Natural killer cell (primary cell): ENCODE data around the gene STX2. TPM values are rescaled to one million over a fixed set of nuclear protein-coding genes. Genes with fewer than 3 reads are reported as not detected.

ENCODE experiments used
- ATAC-seq, 3 donors: fragments of 150-1000 bp in 2 of 3; fragments of 200-7000 bp in 1 of 3; cut with Tn5 transposase; 1 replicate in 1 of 3; 2 replicates in 2 of 3; pipeline ENCODE4 v1.10.0; 2021; ENCODE audit warnings: mild to moderate bottlenecking in 2 of 3, moderate library complexity in 2 of 3
- DNase-seq, 2 donors: peaks; one replicate each; pipeline versions ENCODE4 v3.0.0 to v3.0.0-alpha.2; 2013 to 2021; ENCODE audit warnings: mixed read lengths in 1 of 2
- H3K27ac ChIP-seq: one replicate; pipeline ENCODE4 v1.5.1; 2013; ENCODE audit warnings: mild to moderate bottlenecking, low read length
- H3K27me3 ChIP-seq: one replicate; pipeline ENCODE4 v1.6.1; 2013; ENCODE audit warnings: low read length; ENCODE audit not compliant: control insufficient read depth, insufficient read depth
- H3K36me3 ChIP-seq: one replicate; pipeline ENCODE4 v1.6.1; 2013; ENCODE audit warnings: low read length; ENCODE audit not compliant: control insufficient read depth, insufficient read depth
- H3K4me1 ChIP-seq: one replicate; pipeline ENCODE4 v1.6.1; 2013; ENCODE audit warnings: low read length; ENCODE audit not compliant: control insufficient read depth, insufficient read depth
- H3K4me3 ChIP-seq: one replicate; pipeline ENCODE4 v1.5.1; 2013; ENCODE audit warnings: low read length
- H3K9me3 ChIP-seq: one replicate; pipeline ENCODE4 v1.6.1; 2013; ENCODE audit warnings: low read length; ENCODE audit not compliant: control insufficient read depth, insufficient read depth
- H3K27ac Mint-ChIP-seq, 2 donors: one replicate each; pipeline ENCODE4 v1.8.0; 2022; ENCODE audit warnings: mild to moderate bottlenecking in 2 of 2, mixed read lengths in 2 of 2, moderate library complexity in 1 of 2
- H3K27me3 Mint-ChIP-seq, 2 donors: one replicate each; pipeline ENCODE4 v1.8.0; 2022; ENCODE audit warnings: low read depth in 2 of 2, mixed read lengths in 2 of 2
- H3K36me3 Mint-ChIP-seq: one replicate; pipeline ENCODE4 v1.8.0; 2022; ENCODE audit warnings: mixed read lengths
- H3K4me1 Mint-ChIP-seq, 2 donors: one replicate each; pipeline ENCODE4 v1.8.0; 2022; ENCODE audit warnings: mixed read lengths in 2 of 2
- H3K4me3 Mint-ChIP-seq: one replicate; pipeline ENCODE4 v1.8.0; 2022; ENCODE audit warnings: mild to moderate bottlenecking, moderate library complexity, mixed read lengths
- H3K9me3 Mint-ChIP-seq, 2 donors: one replicate each; pipeline ENCODE4 v1.8.0; 2022; ENCODE audit warnings: mixed read lengths in 2 of 2
- CTCF ChIP-seq: fragments of 200-600 bp; IDR thresholded peaks from one replicate; pipeline ENCODE4 v1.8.0; 2022; ENCODE audit warnings: antibody characterized with exemption
- WGBS: methylation state at CpG from one replicate; pipeline ENCODE4 v1.1.7; 2013; ENCODE audit warnings: missing lambda C conversion rate; ENCODE audit not compliant: insufficient coverage; 5-methylcytosine and 5-hydroxymethylcytosine counted together
- intact Hi-C: fragments of 100-400 bp; cut with micrococcal nuclease; formaldehyde crosslinking; loops from one replicate; pipeline ENCODE4 v1.14.2; 2022
- total RNA-seq, 4 donors: library from RNA; stranded (reverse); fragments of 120-200 nt in 1 of 4; gene quantifications; one replicate each; pipeline versions ENCODE4 v1.2.3 to v1.2.4, GENCODE V29; 2013 to 2022

The STX2 gene
- total RNA-seq, 3 donors from 2014 or later (not counting 1 experiment from before 2014, with no cell fraction given) = 7.9 to 14.4 (median 14.1) TPM

- no peak for TF ChIP-seq CTCF
- H3K4me3 ChIP-seq = no peak overlapping the region
- H3K36me3 Mint-ChIP-seq = no peaks in the 10 kb centered on the region
- WGBS = 89% methylated on average over 3 of the region's 4 CpGs
- peaks cover 4% of the 10 kb centered on the region for H3K4me1 ChIP-seq
- no peaks in the 10 kb centered on the region for H3K36me3 ChIP-seq
- DNase-seq (no peak), ATAC-seq (no peak)
- H3K4me1 Mint-ChIP-seq = peaks cover 6% of the 10 kb centered on the region in 2 donors
- H3K4me3 Mint-ChIP-seq = no peak overlapping the region
- H3K27me3 Mint-ChIP-seq = peaks cover 10 to 25% of the 10 kb centered on the region in 2 donors
- H3K9me3 ChIP-seq = no peaks in the 10 kb centered on the region
- H3K27ac Mint-ChIP-seq = no peak overlapping the region
- H3K9me3 Mint-ChIP-seq = peaks cover 0 to 4% of the 10 kb centered on the region in 2 donors
- intact Hi-C loops = no loop called here
- no peaks in the 10 kb centered on the region for H3K27me3 ChIP-seq
- H3K27ac ChIP-seq = no peak overlapping the region
These were observed 93.1 kb downstream of the STX2 start for GRCh38 chr12:130745921-130746320.

GRCh38 chr12:130744274-130744673 lies 94.8 kb downstream of the STX2 start:
- no peaks in the 10 kb centered on the region for H3K36me3 ChIP-seq
- H3K4me3 ChIP-seq = no peak overlapping the region
- H3K9me3 ChIP-seq = no peaks in the 10 kb centered on the region
- Mint-ChIP-seq H3K27ac (no peak overlapping the region), H3K4me3 (no peak overlapping the region), H3K27me3 (peaks cover 12 to 32% of the 10 kb centered on the region in 2 donors), H3K4me1 (peaks cover 6% of the 10 kb centered on the region in 2 donors), H3K9me3 (peaks cover 0 to 4% of the 10 kb centered on the region in 2 donors), H3K36me3 (no peaks in the 10 kb centered on the region)
- H3K4me1 ChIP-seq = peaks cover 4% of the 10 kb centered on the region
- 91% methylated on average over 5 of the region's 5 CpGs for WGBS
- no peak for TF ChIP-seq CTCF
- ATAC-seq (no peak), DNase-seq (no peak)
- H3K27ac ChIP-seq = no peak overlapping the region
- no peaks in the 10 kb centered on the region for H3K27me3 ChIP-seq
- intact Hi-C loops = loop anchor here (5.0 kb wide), 1 partner anchor 697 kb away; no protein-coding TSS in a partner anchor

GRCh38 chr12:130743606-130744005 lies 95.4 kb downstream of the STX2 start:
- WGBS = 83% methylated on average over 4 of the region's 5 CpGs
- Histone ChIP-seq H3K9me3 (peaks cover 2% of the 10 kb centered on the region), H3K4me3 (no peak overlapping the region), H3K36me3 (no peaks in the 10 kb centered on the region), H3K4me1 (peaks cover 4% of the 10 kb centered on the region), H3K27ac (no peak overlapping the region), H3K27me3 (no peaks in the 10 kb centered on the region)
- H3K27ac Mint-ChIP-seq = no peak overlapping the region
- intact Hi-C loops = loop anchor here (5.0 kb wide), 1 partner anchor 696 kb away; no protein-coding TSS in a partner anchor
- H3K4me1 Mint-ChIP-seq = peaks cover 6% of the 10 kb centered on the region in 2 donors
- H3K4me3 Mint-ChIP-seq = no peak overlapping the region
- ATAC-seq (no peak), DNase-seq (no peak)
- no peaks in the 10 kb centered on the region for H3K36me3 Mint-ChIP-seq
- no peak for TF ChIP-seq CTCF
- H3K27me3 Mint-ChIP-seq = peaks cover 12 to 32% of the 10 kb centered on the region in 2 donors
- H3K9me3 Mint-ChIP-seq = peaks cover 0 to 4% of the 10 kb centered on the region in 2 donors

GRCh38 chr12:130743176-130743575 lies 95.9 kb downstream of the STX2 start:
- Histone ChIP-seq H3K9me3 (peaks cover 3% of the 10 kb centered on the region), H3K4me3 (no peak overlapping the region), H3K27ac (no peak overlapping the region), H3K4me1 (peaks cover 4% of the 10 kb centered on the region), H3K27me3 (no peaks in the 10 kb centered on the region), H3K36me3 (no peaks in the 10 kb centered on the region)
- intact Hi-C loops = loop anchor here (5.0 kb wide), 1 partner anchor 696 kb away; no protein-coding TSS in a partner anchor
- H3K4me1 Mint-ChIP-seq = peaks cover 4 to 6% of the 10 kb centered on the region in 2 donors
- H3K4me3 Mint-ChIP-seq = no peak overlapping the region
- no peaks in the 10 kb centered on the region for H3K36me3 Mint-ChIP-seq
- H3K27me3 Mint-ChIP-seq = peaks cover 11 to 30% of the 10 kb centered on the region in 2 donors
- no peak for TF ChIP-seq CTCF
- peaks cover 0 to 4% of the 10 kb centered on the region in 2 donors for H3K9me3 Mint-ChIP-seq
- no peak overlapping the region for H3K27ac Mint-ChIP-seq
- no peak for ATAC-seq
- no peak for DNase-seq
- 90% methylated on average over 2 of the region's 2 CpGs for WGBS
